SK-N-MC (cell line): ENCODE measurements around the gene SLC39A11.

Experiments used
- DNase-seq: peaks from one replicate; pipeline ENCODE4 v3.0.0-alpha.2; 2011; ENCODE audit warnings: low read depth, low spot score
- H3K27ac ChIP-seq: fragments of 200-600 bp; sonication (generic); 2 replicates; pipeline ENCODE4 v1.5.1; 2016; ENCODE audit warnings: mixed run types
- H3K36me3 ChIP-seq: fragments of 200-600 bp; sonication (generic); 2 replicates; pipeline ENCODE4 v1.6.1; 2017; ENCODE audit warnings: antibody characterized with exemption, low read length, mixed read lengths; ENCODE audit not compliant: insufficient read depth
- H3K4me3 ChIP-seq: fragments of 200-600 bp; sonication (generic); 2 replicates; pipeline ENCODE4 v1.5.1; 2016
- H3K9ac ChIP-seq: fragments of 200-600 bp; sonication (generic); 2 replicates; pipeline ENCODE4 v1.8.0; 2017; ENCODE audit warnings: mixed run types, mixed read lengths; ENCODE audit not compliant: insufficient read length
- H3K9me3 ChIP-seq: fragments of 200-600 bp; sonication (generic); 2 replicates; pipeline ENCODE4 v1.6.1; 2017; ENCODE audit warnings: low read depth, mild to moderate bottlenecking, antibody characterized with exemption, low read length, moderate library complexity, mixed read lengths
- EZH2 ChIP-seq: fragments of 200-600 bp; sonication (generic); IDR thresholded peaks from one replicate; pipeline ENCODE4 v1.6.1; 2017; ENCODE audit warnings: antibody characterized with exemption
- FOXP2 ChIP-seq: optimal IDR thresholded peaks from 2 replicates; pipeline ENCODE3; 2011; ENCODE audit warnings: mild to moderate bottlenecking, moderate library complexity; ENCODE audit not compliant: insufficient read depth; ENCODE audit errors: extremely low read length, control extremely low read depth
- POLR2AphosphoS5 ChIP-seq: IDR thresholded peaks from 2 replicates; pipeline ENCODE4 v1.6.1; 2012; ENCODE audit warnings: mild to moderate bottlenecking, low read depth, low read length, borderline replicate concordance

Gene SLC39A11

DNA sequence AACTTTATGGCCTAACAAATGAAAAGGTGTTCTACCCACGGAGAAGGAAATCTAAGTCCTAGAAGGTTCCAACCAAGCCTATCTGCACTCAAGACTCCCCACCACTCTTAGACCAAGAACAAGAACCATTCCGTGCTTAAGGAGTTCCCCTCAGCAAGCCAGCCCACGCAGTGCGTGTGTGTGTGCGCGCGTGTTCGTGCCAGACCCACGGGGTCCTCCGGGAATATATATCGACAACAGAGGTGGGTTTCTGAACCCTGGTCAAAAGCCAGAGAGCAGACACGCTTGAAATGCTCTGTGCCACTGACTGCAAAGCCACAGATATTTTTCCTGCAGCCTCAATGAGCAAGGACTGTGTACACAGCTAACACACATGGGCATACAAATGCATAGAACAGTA is 70.7 kb downstream of the SLC39A11 start:
- no peaks in the 10 kb centered on the region for H3K36me3 ChIP-seq
- no peak overlapping the region for H3K9ac ChIP-seq
- no peak overlapping the region for H3K27ac ChIP-seq
- no peak for TF ChIP-seq POLR2AphosphoS5
- TF ChIP-seq EZH2: no peak
- TF ChIP-seq FOXP2: no peak
- H3K9me3 ChIP-seq: no peaks in the 10 kb centered on the region
- no peak overlapping the region for H3K4me3 ChIP-seq
- DNase-seq: no peak

DNA sequence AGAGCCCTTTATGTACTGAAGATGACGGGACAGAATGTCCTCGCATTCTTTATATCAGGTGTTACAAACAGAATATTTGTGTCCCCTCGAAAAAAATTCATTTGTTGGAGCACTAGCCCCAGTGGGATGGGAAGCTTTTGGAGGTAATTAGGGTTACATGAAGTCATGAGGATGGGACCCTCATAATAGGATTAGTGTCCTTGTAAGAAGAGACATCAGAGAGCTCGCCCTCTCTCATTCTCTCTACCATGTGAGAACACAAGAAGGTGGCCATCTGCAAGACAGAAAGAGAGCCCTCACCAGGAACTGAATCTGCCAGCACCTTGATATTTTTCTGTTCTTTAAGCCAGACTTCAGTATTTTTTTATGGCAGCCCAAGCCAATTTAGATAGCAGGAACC is 72.4 kb downstream of the SLC39A11 start:
- no peaks in the 10 kb centered on the region for H3K9me3 ChIP-seq
- no peak overlapping the region for H3K4me3 ChIP-seq
- no peak overlapping the region for H3K27ac ChIP-seq
- no peak for DNase-seq
- H3K36me3 ChIP-seq: no peaks in the 10 kb centered on the region
- H3K9ac ChIP-seq: no peak overlapping the region
- TF ChIP-seq POLR2AphosphoS5 (no peak), FOXP2 (no peak)

DNA sequence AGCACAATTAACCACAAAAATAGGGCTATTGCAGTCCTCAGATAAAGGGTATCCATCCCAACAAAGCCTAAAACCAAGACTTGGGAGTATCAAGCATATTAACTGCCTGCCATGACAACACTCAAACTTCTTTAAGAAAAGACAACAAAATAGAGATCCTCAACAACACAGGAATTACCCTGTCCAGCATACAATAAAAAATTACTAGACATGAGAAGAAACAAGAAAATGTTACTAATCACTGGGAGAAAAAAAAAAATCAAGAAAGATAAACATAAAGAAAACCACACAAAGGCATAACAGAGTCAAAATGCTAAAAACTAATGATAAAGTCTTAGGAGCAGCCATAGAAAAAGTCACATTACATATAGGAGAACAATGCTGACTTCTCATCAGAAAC is 73.9 kb downstream of the SLC39A11 start:
- DNase-seq: no peak
- Histone ChIP-seq H3K27ac (no peak overlapping the region), H3K36me3 (no peaks in the 10 kb centered on the region), H3K9ac (no peak overlapping the region), H3K9me3 (no peaks in the 10 kb centered on the region), H3K4me3 (no peak overlapping the region)
- TF ChIP-seq POLR2AphosphoS5 (no peak), FOXP2 (no peak), EZH2 (no peak)

DNA sequence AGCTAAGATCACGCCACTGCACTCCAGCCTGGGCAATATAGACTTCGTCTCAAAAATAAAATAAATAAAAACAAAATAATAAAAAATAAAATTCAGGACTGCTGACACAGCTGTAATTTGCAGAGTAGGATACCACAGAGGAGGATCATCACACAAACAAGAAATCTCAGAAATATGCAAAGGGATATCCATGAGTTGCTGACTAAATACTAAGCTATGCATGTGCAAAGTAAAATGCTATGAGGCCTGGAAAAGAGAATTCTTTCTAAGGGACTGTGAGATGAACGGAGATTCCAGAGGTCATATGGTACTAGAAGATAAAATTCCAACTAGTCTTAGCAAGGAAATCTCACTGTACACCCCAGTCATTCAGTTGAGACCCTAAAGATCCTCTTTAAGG is 74.8 kb downstream of the SLC39A11 start:
- TF ChIP-seq EZH2: no peak
- no peak for TF ChIP-seq FOXP2
- TF ChIP-seq POLR2AphosphoS5: no peak
- Histone ChIP-seq H3K27ac (no peak overlapping the region), H3K36me3 (no peaks in the 10 kb centered on the region), H3K4me3 (no peak overlapping the region), H3K9ac (no peak overlapping the region), H3K9me3 (no peaks in the 10 kb centered on the region)
- no peak for DNase-seq

DNA sequence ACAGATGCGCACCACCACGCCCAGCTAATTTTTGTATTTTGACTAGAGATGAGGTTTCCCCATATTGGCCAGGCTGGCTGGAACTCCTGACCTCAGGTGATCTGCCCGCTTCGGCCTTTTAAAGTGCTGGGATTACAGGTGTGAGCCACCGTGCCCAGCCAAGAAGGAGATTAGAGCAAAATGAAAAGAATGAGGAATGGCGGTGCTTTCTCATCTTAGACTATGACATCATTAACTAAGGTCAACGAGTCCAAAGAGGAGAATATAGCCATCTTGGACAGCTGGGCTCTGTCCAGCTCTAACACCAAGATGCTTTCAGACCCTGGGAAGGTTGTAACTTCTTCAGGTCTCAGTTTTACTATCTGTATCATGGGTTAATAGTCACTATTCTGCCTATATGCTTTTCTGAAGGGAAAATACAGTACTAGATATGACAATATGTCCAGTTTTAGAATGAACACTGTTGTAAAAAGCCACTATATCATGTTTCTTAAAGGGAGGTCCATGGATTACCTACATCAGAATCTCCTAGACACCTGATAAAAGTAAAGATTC is 76.7 kb downstream of the SLC39A11 start:
- no peak for DNase-seq
- no peak for TF ChIP-seq FOXP2
- TF ChIP-seq EZH2: no peak
- no peak for TF ChIP-seq POLR2AphosphoS5
- H3K36me3 ChIP-seq: no peaks in the 10 kb centered on the region
- H3K4me3 ChIP-seq: no peak overlapping the region
- no peak overlapping the region for H3K27ac ChIP-seq
- no peaks in the 10 kb centered on the region for H3K9me3 ChIP-seq
- no peak overlapping the region for H3K9ac ChIP-seq

DNA sequence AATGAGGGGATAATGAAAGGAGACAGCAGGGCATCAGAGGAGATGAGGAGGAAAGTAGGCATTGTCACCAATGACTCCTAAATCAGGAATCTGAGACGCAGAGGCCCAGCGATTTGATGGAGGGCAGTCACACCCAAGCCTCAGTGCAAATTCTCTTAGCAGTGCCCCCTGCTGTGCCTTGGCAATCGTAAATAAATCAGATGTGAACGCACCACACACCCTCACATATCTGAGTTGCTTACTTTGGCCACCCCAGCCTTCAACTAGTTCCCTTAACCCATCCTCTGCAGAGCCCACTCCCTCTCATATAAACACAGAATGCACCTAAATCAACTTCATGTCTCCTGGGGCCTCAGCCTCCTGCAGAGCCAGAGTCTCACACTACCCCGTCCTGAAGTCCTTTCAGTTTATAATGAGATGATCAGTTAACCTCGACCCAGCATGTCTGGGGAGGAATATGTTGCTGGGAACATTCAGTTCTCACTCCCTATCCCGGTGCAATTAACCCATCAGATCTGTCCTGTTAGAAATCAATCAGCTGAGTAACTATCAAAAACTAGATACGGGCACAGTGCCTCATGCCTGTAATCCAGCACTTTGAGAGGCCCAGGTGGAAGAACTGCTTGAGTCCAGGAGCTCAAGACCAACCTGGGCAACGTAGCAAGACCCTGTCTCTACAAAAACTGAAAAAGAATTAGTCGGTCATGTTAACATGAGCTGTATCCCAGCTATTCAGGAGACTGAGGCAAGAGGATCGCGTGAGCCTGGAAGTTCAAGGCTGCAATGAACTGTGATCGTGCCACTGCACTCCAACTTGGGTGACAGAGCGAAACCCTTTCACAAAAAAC is 78.4 kb downstream of the SLC39A11 start:
- Histone ChIP-seq H3K27ac (no peak overlapping the region), H3K4me3 (no peak overlapping the region), H3K9me3 (no peaks in the 10 kb centered on the region), H3K36me3 (no peaks in the 10 kb centered on the region), H3K9ac (no peak overlapping the region)
- TF ChIP-seq EZH2 (no peak), FOXP2 (no peak), POLR2AphosphoS5 (no peak)
- DNase-seq: no peak

DNA sequence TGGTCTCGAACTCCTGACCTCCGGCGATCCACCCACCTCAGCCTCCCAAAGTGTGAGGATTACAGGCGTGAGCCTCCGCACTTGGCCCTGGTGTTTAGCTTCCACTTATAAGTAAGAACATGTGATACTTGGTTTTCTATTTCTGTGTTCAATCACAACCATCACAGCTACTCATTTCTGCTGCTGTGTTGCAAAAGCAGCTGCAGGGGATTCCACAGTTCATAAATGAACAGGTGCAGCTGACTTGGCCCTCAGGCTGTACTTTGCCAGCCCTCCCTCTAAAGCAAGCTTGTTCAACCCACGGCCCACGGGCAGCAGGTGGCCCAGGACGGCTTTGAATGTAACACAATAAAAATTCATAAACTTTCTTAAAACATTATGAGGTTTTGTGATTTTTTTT is 79.2 kb downstream of the SLC39A11 start:
- Histone ChIP-seq H3K36me3 (no peaks in the 10 kb centered on the region), H3K4me3 (no peak overlapping the region), H3K9ac (no peak overlapping the region), H3K27ac (no peak overlapping the region), H3K9me3 (no peaks in the 10 kb centered on the region)
- DNase-seq: no peak
- TF ChIP-seq FOXP2 (no peak), EZH2 (no peak), POLR2AphosphoS5 (no peak)

DNA sequence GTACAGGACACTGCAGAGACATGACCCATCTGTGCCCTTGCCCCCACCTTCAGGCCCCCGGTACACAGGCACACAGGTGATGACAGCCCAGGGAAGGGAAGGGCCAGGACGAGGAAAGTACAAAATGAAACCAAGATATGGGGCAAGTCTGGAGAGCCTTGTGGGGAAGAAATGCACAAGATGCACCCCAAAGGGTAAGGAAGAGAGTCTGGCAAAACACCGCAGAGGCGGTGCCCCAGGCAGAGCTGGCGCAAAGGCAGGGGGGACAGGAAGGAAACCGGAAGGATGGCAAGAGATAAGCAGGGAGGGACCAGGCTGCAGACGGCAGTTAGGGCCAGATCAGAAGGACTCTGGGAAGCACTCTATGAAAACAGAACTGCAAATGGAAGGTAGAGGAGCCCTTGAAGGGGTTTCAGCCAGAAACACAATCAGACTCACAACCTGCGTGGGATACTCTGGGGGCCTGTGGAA is 81.4 kb downstream of the SLC39A11 start:
- no peak for TF ChIP-seq FOXP2
- TF ChIP-seq EZH2: no peak
- no peak for TF ChIP-seq POLR2AphosphoS5
- H3K27ac ChIP-seq: no peak overlapping the region
- H3K4me3 ChIP-seq: no peak overlapping the region
- H3K36me3 ChIP-seq: no peaks in the 10 kb centered on the region
- no peak for DNase-seq
- H3K9ac ChIP-seq: no peak overlapping the region
- H3K9me3 ChIP-seq: no peaks in the 10 kb centered on the region

DNA sequence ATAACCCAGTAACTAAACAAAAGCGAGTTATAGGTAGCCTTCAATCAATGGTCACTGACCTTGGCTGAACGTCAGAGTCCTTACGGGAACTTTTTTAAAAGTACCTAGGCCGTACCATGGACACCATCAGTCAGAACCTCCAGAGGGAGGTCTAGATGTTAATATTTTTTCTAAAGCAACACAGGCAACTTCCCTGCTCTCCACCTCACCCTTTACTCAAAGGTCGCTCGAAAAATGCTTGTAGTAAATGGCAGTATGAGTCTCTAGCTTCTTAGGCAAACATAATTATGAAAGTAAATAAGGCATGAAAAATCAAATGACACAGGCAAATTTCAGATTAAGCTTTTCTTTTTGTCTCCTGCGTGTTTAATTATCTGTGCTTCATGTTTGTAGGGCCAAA is 82.1 kb downstream of the SLC39A11 start:
- no peak for DNase-seq
- Histone ChIP-seq H3K9me3 (no peaks in the 10 kb centered on the region), H3K9ac (no peak overlapping the region), H3K27ac (no peak overlapping the region), H3K36me3 (no peaks in the 10 kb centered on the region), H3K4me3 (no peak overlapping the region)
- TF ChIP-seq POLR2AphosphoS5: no peak
- TF ChIP-seq EZH2: no peak
- TF ChIP-seq FOXP2: no peak
